CD14-positive monocyte (primary cell): ENCODE measurements around the gene PMEPA1. TPM values are rescaled to one million over a fixed set of nuclear protein-coding genes. Genes with fewer than 3 reads are reported as not detected.

Experiments
- DNase-seq, 3 donors: peaks; one replicate each; pipeline ENCODE4 v3.0.0-alpha.2; 2011 to 2022
- H2AFZ ChIP-seq: 2 replicates; pipeline ENCODE4 v1.6.0; 2012; ENCODE audit warnings: mild to moderate bottlenecking, low read depth, low read length, inconsistent platforms; ENCODE audit not compliant: insufficient read depth, poor library complexity, severe bottlenecking
- H3K27ac ChIP-seq, 2 donors: 1 replicate in 1 of 2; 2 replicates in 1 of 2; pipeline ENCODE4 v1.5.1; 2012 to 2013; ENCODE audit warnings: low read length in 2 of 2, control low read depth in 1 of 2, inconsistent platforms in 1 of 2, low read depth in 1 of 2, mild to moderate bottlenecking in 1 of 2
- H3K27me3 ChIP-seq, 2 donors: one replicate each; pipeline versions ENCODE4 v1.6.0 to v1.6.1; 2011 to 2013; ENCODE audit warnings: low read length in 2 of 2; ENCODE audit not compliant: control insufficient read depth in 2 of 2, insufficient read depth in 2 of 2
- H3K36me3 ChIP-seq, 2 donors: replicated peaks in 1 of 2; 1 replicate in 1 of 2; 2 replicates in 1 of 2; pipeline versions ENCODE4 v1.5.1 to v1.6.1; 2012 to 2013; ENCODE audit warnings: low read length in 2 of 2, control low read depth in 1 of 2, inconsistent platforms in 1 of 2, mild to moderate bottlenecking in 1 of 2; ENCODE audit not compliant: insufficient read depth in 2 of 2, control insufficient read depth in 1 of 2
- H3K4me1 ChIP-seq, 2 donors: 1 replicate in 1 of 2; 2 replicates in 1 of 2; pipeline versions ENCODE4 v1.5.1 to v1.6.1; 2012 to 2013; ENCODE audit warnings: low read length in 2 of 2, control low read depth in 1 of 2, inconsistent platforms in 1 of 2, mild to moderate bottlenecking in 1 of 2, moderate library complexity in 1 of 2; ENCODE audit not compliant: insufficient read depth in 2 of 2, control insufficient read depth in 1 of 2
- H3K4me2 ChIP-seq: replicated peaks from 2 replicates; pipeline ENCODE3; 2012; ENCODE audit warnings: low read length, moderate library complexity, mild to moderate bottlenecking; ENCODE audit not compliant: poor library complexity, severe bottlenecking; ENCODE audit errors: extremely low read depth
- H3K4me3 ChIP-seq, 3 experiments: fragments of 200-600 bp in 1 of 3; sonication (generic) in 1 of 3; replicated peaks in 1 of 3; 1 replicate in 2 of 3; 2 replicates in 1 of 3; pipeline ENCODE4 v1.5.1; 2011 to 2013; ENCODE audit warnings: low read length in 3 of 3, mild to moderate bottlenecking in 3 of 3, control low read depth in 2 of 3, low read depth in 2 of 3, inconsistent platforms in 1 of 3, moderate library complexity in 1 of 3
- H3K79me2 ChIP-seq: 2 replicates; pipeline ENCODE4 v1.6.0; 2012; ENCODE audit warnings: mild to moderate bottlenecking, control low read depth, inconsistent platforms, low read length, moderate library complexity; ENCODE audit not compliant: insufficient read depth
- H3K9ac ChIP-seq: 2 replicates; pipeline ENCODE4 v1.6.0; 2017; ENCODE audit warnings: low read length, mild to moderate bottlenecking; ENCODE audit not compliant: insufficient read depth, poor library complexity, severe bottlenecking
- H3K9me3 ChIP-seq, 2 donors: replicated peaks in 1 of 2; 1 replicate in 1 of 2; 2 replicates in 1 of 2; pipeline versions ENCODE4 v1.5.1 to v1.6.1; 2012 to 2013; ENCODE audit warnings: low read length in 2 of 2, control low read depth in 1 of 2; ENCODE audit not compliant: control insufficient read depth in 1 of 2, insufficient read depth in 1 of 2
- H4K20me1 ChIP-seq: 2 replicates; pipeline ENCODE4 v1.6.0; 2012; ENCODE audit warnings: mild to moderate bottlenecking, low read length, control low read depth, moderate library complexity; ENCODE audit not compliant: insufficient read depth
- H3K27ac Mint-ChIP-seq, 7 donors: one replicate each; pipeline ENCODE4 v1.8.0; 2020; ENCODE audit warnings: mild to moderate bottlenecking in 7 of 7, mixed read lengths in 7 of 7, moderate library complexity in 6 of 7, inconsistent platforms in 2 of 7
- H3K27me3 Mint-ChIP-seq, 3 donors: one replicate each; pipeline ENCODE4 v1.8.0; 2021 to 2022; ENCODE audit warnings: low read depth in 3 of 3, mild to moderate bottlenecking in 3 of 3, mixed read lengths in 3 of 3, moderate library complexity in 3 of 3, inconsistent platforms in 1 of 3
- H3K36me3 Mint-ChIP-seq, 2 donors: one replicate each; pipeline ENCODE4 v1.8.0; 2020; ENCODE audit warnings: mixed read lengths in 2 of 2, inconsistent platforms in 1 of 2, mild to moderate bottlenecking in 1 of 2
- H3K4me1 Mint-ChIP-seq: one replicate; pipeline ENCODE4 v1.8.0; 2020; ENCODE audit warnings: mild to moderate bottlenecking, mixed read lengths
- H3K4me3 Mint-ChIP-seq, 2 donors: one replicate each; pipeline ENCODE4 v1.8.0; 2020; ENCODE audit warnings: mild to moderate bottlenecking in 2 of 2, mixed read lengths in 2 of 2, moderate library complexity in 1 of 2
- H3K9me3 Mint-ChIP-seq, 7 donors: one replicate each; pipeline ENCODE4 v1.8.0; 2020 to 2022; ENCODE audit warnings: mixed read lengths in 7 of 7, mild to moderate bottlenecking in 6 of 7, moderate library complexity in 6 of 7, inconsistent platforms in 2 of 7
- WGBS: methylation state at CpG from one replicate; pipeline ENCODE4 v1.1.5; 2013; ENCODE audit warnings: missing lambda C conversion rate; ENCODE audit not compliant: insufficient coverage; 5-methylcytosine and 5-hydroxymethylcytosine counted together
- intact Hi-C, 2 donors: fragments of 100-400 bp; cut with micrococcal nuclease; formaldehyde crosslinking; loops; one replicate each; pipeline versions ENCODE4 v1.15.0 to v1.15.1; 2023
- polyA plus RNA-seq, 3 donors: library from polyadenylated mRNA; depleted of rRNA in 1 of 3; unstranded in 2 of 3; stranded (reverse) in 1 of 3; fragments of 300-500 nt in 2 of 3; fragments of >200 nt in 1 of 3; fragmentation: Illumina TruSeq in 2 of 3; gene quantifications; 1 replicate in 2 of 3; 2 replicates in 1 of 3; pipeline ENCODE4 v1.2.3, GENCODE V29; 2012 to 2021
- TF ChIP-seq, protein P1 (sequence below): fragments of 200-600 bp; IDR thresholded peaks from one replicate; pipeline ENCODE4 v1.8.0; 2022; ENCODE audit warnings: antibody characterized with exemption, mild to moderate bottlenecking

Gene PMEPA1
- polyA plus RNA-seq, 3 donors, result 0.12 to 0.73 (median 0.59) TPM

DNA sequence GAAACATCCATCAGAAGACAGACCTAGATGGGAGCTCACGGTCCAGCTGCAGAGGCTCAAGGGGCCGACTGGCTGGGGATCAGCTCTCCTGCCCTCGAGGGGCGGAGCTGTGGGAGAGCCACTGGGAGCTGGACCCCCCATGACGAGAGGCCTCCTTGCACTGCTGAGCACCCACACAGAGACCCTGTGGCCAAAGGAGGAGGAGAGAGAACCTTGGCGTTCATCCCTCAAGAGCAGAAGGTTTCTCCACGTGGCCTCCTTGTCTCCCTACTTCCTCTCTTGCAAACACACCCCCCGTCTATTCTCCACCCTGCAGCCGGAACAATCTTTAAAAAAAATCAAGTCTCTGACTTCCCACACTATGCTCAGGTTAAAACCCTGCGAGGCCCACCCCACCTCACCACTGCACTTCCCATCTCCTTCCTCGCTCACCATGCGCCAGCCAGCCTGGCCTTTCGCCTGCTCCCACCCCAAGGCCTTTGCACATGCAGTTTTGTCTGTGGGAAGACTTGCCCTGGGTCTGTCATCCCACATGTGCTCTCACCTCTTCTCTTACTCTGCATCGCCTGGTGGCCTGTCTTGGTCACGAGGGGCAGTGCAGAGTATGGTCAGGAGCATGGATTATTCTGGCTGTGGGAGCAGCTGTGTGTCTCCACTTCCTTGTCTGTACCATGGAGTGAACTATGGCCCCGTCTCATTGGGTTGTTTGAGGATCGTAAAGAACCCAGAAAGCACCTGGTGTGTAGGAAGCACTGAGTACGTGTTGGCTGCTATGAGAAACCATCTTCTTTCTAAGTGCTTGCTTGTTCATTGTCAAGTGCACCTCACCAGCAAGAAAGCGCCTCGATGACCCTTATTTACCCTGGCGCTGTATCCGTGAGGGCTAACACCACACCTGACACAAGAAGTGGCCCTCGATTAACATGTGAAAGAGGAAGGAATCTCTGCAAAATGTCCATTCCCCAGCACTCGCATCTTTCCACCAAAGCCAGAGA, 32.9 kb downstream of the PMEPA1 start:
- Histone ChIP-seq H3K79me2 (no peaks in the 10 kb centered on the region), H4K20me1 (no peaks in the 10 kb centered on the region)
- no peak for DNase-seq

DNA sequence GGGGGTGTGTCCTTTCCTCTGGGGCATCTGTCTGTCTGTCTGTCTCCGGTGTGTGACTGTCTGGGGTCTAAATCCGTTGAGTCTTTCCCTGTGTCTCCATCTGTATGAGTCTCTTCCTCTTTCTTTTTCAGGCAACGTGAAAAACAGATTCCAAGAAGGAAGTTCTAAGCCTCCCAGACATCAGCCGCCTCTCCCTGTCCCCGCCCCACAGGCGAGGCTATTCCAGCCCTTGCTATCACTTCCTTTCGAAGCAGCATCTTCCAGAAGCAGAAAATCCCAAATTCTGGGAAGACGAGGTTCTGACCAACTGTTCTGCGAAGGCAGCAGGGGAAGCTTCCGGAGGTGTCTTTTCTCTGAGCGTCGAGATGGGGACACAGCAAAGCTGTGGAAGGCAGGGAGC, 34.0 kb downstream of the PMEPA1 start:
- intact Hi-C loops, result no loop called here
- H3K27me3 Mint-ChIP-seq, result peaks cover 18 to 40% (median 36%) of the 10 kb centered on the region in 3 donors
- no peaks in the 10 kb centered on the region for H3K36me3 Mint-ChIP-seq
- Histone ChIP-seq H3K9me3 (no peaks in the 10 kb centered on the region), H3K4me1 (no peaks in the 10 kb centered on the region), H3K79me2 (no peaks in the 10 kb centered on the region), H3K27ac (no peak overlapping the region), H3K9ac (no peak overlapping the region), H2AFZ (no peak overlapping the region), H3K4me3 (no peak overlapping the region), H3K36me3 (no peaks in the 10 kb centered on the region), H3K4me2 (no peak overlapping the region), H3K27me3 (peaks cover 0 to 24% of the 10 kb centered on the region in 2 donors), H4K20me1 (no peaks in the 10 kb centered on the region)
- TF ChIP-seq, protein P1, sequence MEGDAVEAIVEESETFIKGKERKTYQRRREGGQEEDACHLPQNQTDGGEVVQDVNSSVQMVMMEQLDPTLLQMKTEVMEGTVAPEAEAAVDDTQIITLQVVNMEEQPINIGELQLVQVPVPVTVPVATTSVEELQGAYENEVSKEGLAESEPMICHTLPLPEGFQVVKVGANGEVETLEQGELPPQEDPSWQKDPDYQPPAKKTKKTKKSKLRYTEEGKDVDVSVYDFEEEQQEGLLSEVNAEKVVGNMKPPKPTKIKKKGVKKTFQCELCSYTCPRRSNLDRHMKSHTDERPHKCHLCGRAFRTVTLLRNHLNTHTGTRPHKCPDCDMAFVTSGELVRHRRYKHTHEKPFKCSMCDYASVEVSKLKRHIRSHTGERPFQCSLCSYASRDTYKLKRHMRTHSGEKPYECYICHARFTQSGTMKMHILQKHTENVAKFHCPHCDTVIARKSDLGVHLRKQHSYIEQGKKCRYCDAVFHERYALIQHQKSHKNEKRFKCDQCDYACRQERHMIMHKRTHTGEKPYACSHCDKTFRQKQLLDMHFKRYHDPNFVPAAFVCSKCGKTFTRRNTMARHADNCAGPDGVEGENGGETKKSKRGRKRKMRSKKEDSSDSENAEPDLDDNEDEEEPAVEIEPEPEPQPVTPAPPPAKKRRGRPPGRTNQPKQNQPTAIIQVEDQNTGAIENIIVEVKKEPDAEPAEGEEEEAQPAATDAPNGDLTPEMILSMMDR, result no peak
- DNase-seq, result no peak
- WGBS, result 65% methylated on average over 11 of the region's 12 CpGs
- H3K4me3 Mint-ChIP-seq, result no peak overlapping the region
- H3K4me1 Mint-ChIP-seq, result peaks cover 7% of the 10 kb centered on the region
- H3K9me3 Mint-ChIP-seq, result peaks cover 0 to 2% (median 0%) of the 10 kb centered on the region in 7 donors
- no peak overlapping the region for H3K27ac Mint-ChIP-seq

More for the DNA sequence above, 32.9 kb downstream of the PMEPA1 start:
- Mint-ChIP-seq H3K27ac (no peak overlapping the region), H3K9me3 (peaks cover 0 to 3% (median 0%) of the 10 kb centered on the region in 7 donors), H3K36me3 (no peaks in the 10 kb centered on the region), H3K4me1 (peaks cover 8% of the 10 kb centered on the region), H3K27me3 (peaks cover 18 to 45% (median 41%) of the 10 kb centered on the region in 3 donors), H3K4me3 (no peak overlapping the region)
- Histone ChIP-seq H3K4me1 (no peaks in the 10 kb centered on the region), H3K36me3 (no peaks in the 10 kb centered on the region), H3K4me3 (no peak overlapping the region), H2AFZ (no peak overlapping the region), H3K4me2 (no peak overlapping the region), H3K27me3 (peaks cover 0 to 21% of the 10 kb centered on the region in 2 donors), H3K27ac (no peak overlapping the region), H3K9ac (no peak overlapping the region), H3K9me3 (no peaks in the 10 kb centered on the region)
- TF ChIP-seq, protein P1, result no peak
- 55% methylated on average over 14 of the region's 24 CpGs for WGBS
- intact Hi-C loops, result no loop called here
